ENCODE results near the gene CEP152.
"Not testable (repeated sequence)": the region's sequence is repeated elsewhere in the genome, so short reads cannot be mapped to it uniquely, and the experiment has no call there.

CEP152 gene

GRCh38 chr15:48794697-48795134, 16.2 kb downstream of the CEP152 start:
- DNase-seq (ENCODE audit: low read depth), result no peak
- H3K4me3 ChIP-seq (ENCODE audit: control insufficient read depth, low read depth, low read length), result no peak overlapping the region
- no peak for TF ChIP-seq CTCF (IDR thresholded peaks at IDR 0.05; ENCODE audit: control insufficient read depth, insufficient read depth, low read depth, low read length, missing control alignments)

GRCh38 chr15:48792408-48792807, 18.5 kb downstream of the CEP152 start:
- no peak for TF ChIP-seq CTCF (IDR thresholded peaks at IDR 0.05; ENCODE audit: control insufficient read depth, insufficient read depth, low read depth, low read length, missing control alignments)
- DNase-seq (ENCODE audit: low read depth), result no peak
- no peak overlapping the region for H3K4me3 ChIP-seq (ENCODE audit: control insufficient read depth, low read depth, low read length)

DNA sequence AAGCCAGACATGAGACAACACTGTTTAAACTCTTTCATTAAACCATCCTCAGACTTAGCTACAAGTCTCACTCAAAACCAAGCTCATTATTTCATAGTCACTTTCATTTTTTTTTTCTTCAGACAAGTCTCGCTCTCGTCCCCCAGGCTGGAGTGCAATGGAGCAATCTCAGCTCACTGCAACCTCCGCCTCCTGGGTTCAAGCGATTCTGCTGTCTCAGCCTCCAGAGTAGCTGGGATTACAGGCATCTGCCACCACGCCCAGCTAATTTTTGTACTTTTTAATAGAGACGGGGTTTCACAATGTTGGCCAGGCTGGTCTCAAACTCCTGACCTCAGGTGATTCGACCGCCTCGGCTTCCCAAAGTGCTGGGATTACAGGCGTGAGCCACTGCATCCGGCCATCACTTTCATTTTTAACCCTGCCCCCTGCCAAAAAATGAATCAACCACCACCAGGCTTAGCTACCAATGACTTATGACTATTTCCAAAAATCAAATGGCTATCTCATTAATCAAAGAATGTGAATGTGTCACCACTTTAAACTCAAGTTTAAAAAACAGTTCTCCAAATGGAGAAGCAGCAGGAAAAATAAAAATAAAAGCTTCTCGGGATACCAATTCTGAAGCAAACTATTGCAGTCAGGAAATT, 20.3 kb downstream of the CEP152 start:
- DNase-seq (ENCODE audit: low read depth); H3K4me3 ChIP-seq (ENCODE audit: control insufficient read depth, low read depth, low read length): not testable (repeated sequence)

DNA sequence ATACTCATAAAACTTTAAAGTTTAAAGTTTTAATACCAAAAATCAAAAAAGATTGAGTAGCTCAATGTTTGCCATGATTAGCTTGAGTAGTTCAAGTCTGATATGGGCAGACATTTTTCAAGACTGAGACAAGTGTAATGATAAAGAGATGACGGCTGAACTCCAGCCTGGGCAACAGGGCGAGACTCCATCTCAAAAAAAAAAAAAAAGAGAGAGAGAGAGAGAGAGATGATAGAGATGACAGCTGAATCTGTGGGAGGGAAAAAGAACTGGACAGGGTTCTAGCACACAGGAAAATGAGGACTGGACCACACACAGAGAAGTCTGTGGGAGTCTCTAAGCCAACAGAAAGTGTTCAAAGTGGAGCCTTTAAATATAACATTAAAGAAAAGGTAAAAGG, 25.2 kb downstream of the CEP152 start:
- H3K4me3 ChIP-seq (ENCODE audit: control insufficient read depth, low read depth, low read length), result no peak overlapping the region
- DNase-seq (ENCODE audit: low read depth), result no peak
- TF ChIP-seq CTCF (IDR thresholded peaks at IDR 0.05; ENCODE audit: control insufficient read depth, insufficient read depth, low read depth, low read length, missing control alignments), result no peak

- no peak overlapping the region for H3K4me3 ChIP-seq (ENCODE audit: control insufficient read depth, low read depth, low read length)
- no peak for DNase-seq (ENCODE audit: low read depth)
- no peak for TF ChIP-seq CTCF (IDR thresholded peaks at IDR 0.05; ENCODE audit: control insufficient read depth, insufficient read depth, low read depth, low read length, missing control alignments)
Observed at GRCh38 chr15:48785195-48785594, 25.7 kb downstream of the CEP152 start.

DNA sequence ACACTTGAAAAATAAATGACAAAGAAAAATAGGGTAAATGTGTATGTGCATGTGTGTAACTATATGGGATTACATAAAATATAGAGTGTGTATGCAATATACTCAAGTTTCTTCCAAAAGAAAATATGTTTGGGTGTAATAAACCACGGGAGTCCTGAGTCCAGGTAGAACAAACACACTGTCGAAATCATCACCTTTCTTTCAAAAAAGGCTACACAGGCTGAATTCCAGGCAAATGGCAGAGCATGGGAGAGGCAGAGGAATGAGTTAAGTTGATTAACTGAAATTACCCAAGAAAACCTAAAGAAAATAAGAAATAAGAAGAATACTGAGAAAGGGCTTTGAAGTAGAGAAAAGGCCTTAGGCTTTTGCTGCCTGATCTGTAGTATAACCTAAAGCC, 26.1 kb downstream of the CEP152 start:
- no peak for TF ChIP-seq CTCF (IDR thresholded peaks at IDR 0.05; ENCODE audit: control insufficient read depth, insufficient read depth, low read depth, low read length, missing control alignments)
- no peak overlapping the region for H3K4me3 ChIP-seq (ENCODE audit: control insufficient read depth, low read depth, low read length)
- no peak for DNase-seq (ENCODE audit: low read depth)

- no peak for TF ChIP-seq CTCF (IDR thresholded peaks at IDR 0.05; ENCODE audit: control insufficient read depth, insufficient read depth, low read depth, low read length, missing control alignments)
- H3K4me3 ChIP-seq (ENCODE audit: control insufficient read depth, low read depth, low read length), result no peak overlapping the region
- no peak for DNase-seq (ENCODE audit: low read depth)
Observed at GRCh38 chr15:48782911-48783310, 28.0 kb downstream of the CEP152 start.

Measured in AG09309 (cell line).